HepG2 (cell line): ENCODE measurements around the gene ARHGAP12. TPM values are rescaled to one million over a fixed set of nuclear protein-coding genes. Genes with fewer than 3 reads are reported as not detected.

Source experiments
- CAMTA2 ChIP-seq: sonication (generic); formaldehyde crosslinking; IDR thresholded peaks from 2 replicates; pipeline ENCODE4 v1.4.0; 2020; ENCODE audit warnings: mild to moderate bottlenecking, missing genetic modification reagents, borderline replicate concordance
- ETV5 ChIP-seq: IDR thresholded peaks from 2 replicates; pipeline ENCODE4 v1.6.1; 2018; ENCODE audit warnings: missing biosample characterization, missing genetic modification reagents, inconsistent platforms, borderline replicate concordance
- FOSL2 ChIP-seq: sonication (generic); formaldehyde crosslinking; IDR thresholded peaks from 2 replicates; pipeline ENCODE4 v1.4.0; 2020; ENCODE audit warnings: missing genetic modification reagents
- FOXK1 ChIP-seq: sonication (generic); formaldehyde crosslinking; IDR thresholded peaks from 2 replicates; pipeline ENCODE4 v1.4.0; 2020; ENCODE audit warnings: low read depth, missing genetic modification reagents, borderline replicate concordance
- GATA4 ChIP-seq: sonication (generic); IDR thresholded peaks from 2 replicates; pipeline ENCODE4 v1.6.1; 2016; ENCODE audit warnings: antibody characterized with exemption, low read depth, borderline replicate concordance
- GPN1 ChIP-seq: sonication (generic); formaldehyde crosslinking; IDR thresholded peaks from 2 replicates; pipeline ENCODE4 v1.5.1; 2020; ENCODE audit warnings: missing genetic modification reagents, borderline replicate concordance
- HMGA1 ChIP-seq: sonication (generic); formaldehyde crosslinking; conservative IDR thresholded peaks from 2 replicates; pipeline ENCODE4 v1.4.0; 2020; ENCODE audit warnings: missing genetic modification reagents
- ISL2 ChIP-seq: sonication (generic); formaldehyde crosslinking; IDR thresholded peaks from 2 replicates; pipeline ENCODE4 v1.5.0; 2020; ENCODE audit warnings: missing genetic modification reagents
- JUN ChIP-seq: sonication (generic); formaldehyde crosslinking; IDR thresholded peaks from 2 replicates; pipeline ENCODE4 v1.4.0; 2020; ENCODE audit warnings: mild to moderate bottlenecking, missing genetic modification reagents
- MED13 ChIP-seq: sonication (generic); formaldehyde crosslinking; IDR thresholded peaks from 2 replicates; pipeline ENCODE4 v1.5.0; 2020; ENCODE audit warnings: missing genetic modification reagents
- MEIS1 ChIP-seq: sonication (generic); formaldehyde crosslinking; IDR thresholded peaks from 2 replicates; pipeline ENCODE4 v1.9.0; 2021; ENCODE audit warnings: mild to moderate bottlenecking, missing genetic modification reagents, moderate library complexity, borderline replicate concordance
- MEIS2 ChIP-seq: sonication (generic); formaldehyde crosslinking; IDR thresholded peaks from 2 replicates; pipeline ENCODE4 v1.9.0; 2021; ENCODE audit warnings: mild to moderate bottlenecking, missing genetic modification reagents
- MIXL1 ChIP-seq: IDR thresholded peaks from 2 replicates; pipeline ENCODE4 v1.6.1; 2016
- MYPOP ChIP-seq: sonication (generic); formaldehyde crosslinking; IDR thresholded peaks from 2 replicates; pipeline ENCODE4 v1.8.1; 2023; ENCODE audit warnings: mild to moderate bottlenecking, moderate library complexity, missing genetic modification reagents
- NFE2 ChIP-seq: sonication (generic); formaldehyde crosslinking; IDR thresholded peaks from 2 replicates; pipeline ENCODE4 v1.4.0; 2020; ENCODE audit warnings: missing genetic modification reagents
- RARA ChIP-seq: IDR thresholded peaks from 2 replicates; pipeline ENCODE4 v1.6.1; 2016; ENCODE audit warnings: missing genetic modification reagents, missing compliant biosample characterization
- RFX5 ChIP-seq: IDR thresholded peaks from 2 replicates; pipeline ENCODE4 v1.6.1; 2011; ENCODE audit warnings: low read depth, low read length, improper control_type of control experiment
- SOX13 ChIP-seq, 3 experiments: fragments of 450-650 bp in 1 of 3; sonication (generic) in 1 of 3; formaldehyde crosslinking in 1 of 3; IDR thresholded peaks in 2 of 3; conservative IDR thresholded peaks in 1 of 3; 2 replicates each; pipeline versions ENCODE4 v1.5.0 to v1.6.1; 2016 to 2020; ENCODE audit warnings: antibody characterized with exemption in 1 of 3, mild to moderate bottlenecking in 1 of 3, missing compliant biosample characterization in 1 of 3, missing genetic modification reagents in 1 of 3, moderate library complexity in 1 of 3
- TEAD3 ChIP-seq: optimal IDR thresholded peaks from 2 replicates; pipeline ENCODE3; 2016; ENCODE audit warnings: borderline replicate concordance
- TEF ChIP-seq: sonication (generic); formaldehyde crosslinking; IDR thresholded peaks from 2 replicates; pipeline ENCODE4 v1.5.0; 2020; ENCODE audit warnings: missing genetic modification reagents
- ZNF333 ChIP-seq: sonication (generic); formaldehyde crosslinking; IDR thresholded peaks from 2 replicates; pipeline ENCODE4 v1.4.0; 2020; ENCODE audit warnings: mild to moderate bottlenecking, missing genetic modification reagents, borderline replicate concordance
- ZNF335 ChIP-seq: sonication (generic); formaldehyde crosslinking; IDR thresholded peaks from 2 replicates; pipeline ENCODE4 v1.4.0; 2020; ENCODE audit warnings: missing genetic modification reagents
- ZNF652 ChIP-seq: IDR thresholded peaks from 2 replicates; pipeline ENCODE4 v1.6.1; 2016; ENCODE audit warnings: low read depth, borderline replicate concordance
- ZNF678 ChIP-seq: sonication (generic); formaldehyde crosslinking; IDR thresholded peaks from 2 replicates; pipeline ENCODE4 v1.4.0; 2020; ENCODE audit warnings: mild to moderate bottlenecking, missing genetic modification reagents
- ZNF691 ChIP-seq: sonication (generic); formaldehyde crosslinking; IDR thresholded peaks from 2 replicates; pipeline ENCODE4 v1.4.0; 2020; ENCODE audit warnings: missing genetic modification reagents, low read depth, mild to moderate bottlenecking, borderline replicate concordance
- polyA plus RNA-seq, 8 experiments: library from polyadenylated mRNA; depleted of rRNA in 3 of 8; stranded (reverse) in 7 of 8; unstranded in 1 of 8; fragments of >200 nt; fragmentation: Illumina TruSeq in 4 of 8; extraction: Trizol in 4 of 8; gene quantifications; 2 replicates each; pipeline versions ENCODE4 v1.2.1 to v1.2.3, GENCODE V29; 2011 to 2016; ENCODE audit warnings: low read depth in 4 of 8, missing spikeins in 1 of 8, mixed read lengths in 1 of 8; ENCODE audit not compliant: insufficient read depth in 1 of 8
- total RNA-seq, 5 experiments: library from RNA; depleted of rRNA; stranded (reverse); fragments of >200 nt; fragmentation: Illumina TruSeq; extraction: Trizol; gene quantifications; 2 replicates each; pipeline ENCODE4 v1.2.3, GENCODE V29; 2016; ENCODE audit warnings: low read depth in 1 of 5
- TF ChIP-seq, protein P1 (sequence below): sonication (generic); formaldehyde crosslinking; conservative IDR thresholded peaks from 2 replicates; pipeline ENCODE4 v1.4.0; 2020; ENCODE audit warnings: missing genetic modification reagents
- TF ChIP-seq, protein P2 (sequence below): sonication (generic); formaldehyde crosslinking; IDR thresholded peaks from 2 replicates; pipeline ENCODE4 v1.4.0; 2020; ENCODE audit warnings: mild to moderate bottlenecking, missing genetic modification reagents

The ARHGAP12 gene
- total and polyA plus RNA-seq, 2 of the 13 experiments (the other 11 are each of a cell fraction or from before 2014, with no cell fraction given): 25.0 to 54.6 TPM

- TF ChIP-seq MEIS1 (no peak), FOSL2 (CRISPR knock-in tag) (no peak), MYPOP (no peak), ZNF333 (CRISPR knock-in tag) (no peak), ZNF335 (no peak), MED13 (CRISPR knock-in tag) (no peak), ZNF652 (CRISPR knock-in tag) (no peak), SOX13 (IDR thresholded peaks at IDR 0.05) (no peak), SOX13 (CRISPR knock-in tag; conservative IDR thresholded peaks at IDR 0.05 in 1 of 2, IDR thresholded peaks at IDR 0.05 in 1 of 2) (peak in 1 of 2 experiments; percentile 43; a peak in 1 of 4 replicates), MEIS2 (CRISPR knock-in tag) (no peak), HMGA1 (CRISPR knock-in tag) (no peak), TEF (CRISPR knock-in tag) (no peak), FOXK1 (CRISPR knock-in tag) (peak; percentile 20; the same call in 1 of the 2 replicates), GPN1 (no peak), MIXL1 (CRISPR knock-in tag) (no peak), JUN (no peak), RARA (CRISPR knock-in tag) (peak; percentile 14; the same call in 1 of the 2 replicates), ETV5 (CRISPR knock-in tag) (peak; percentile 43; the same call in 1 of the 2 replicates), NFE2 (no peak), TEAD3 (peak; percentile 28), CAMTA2 (CRISPR knock-in tag) (no peak), ISL2 (CRISPR knock-in tag) (no peak), RFX5 (peak; percentile 87), ZNF678 (CRISPR knock-in tag) (no peak), ZNF691 (CRISPR knock-in tag) (no peak), GATA4 (no peak)
- TF ChIP-seq, protein P1, sequence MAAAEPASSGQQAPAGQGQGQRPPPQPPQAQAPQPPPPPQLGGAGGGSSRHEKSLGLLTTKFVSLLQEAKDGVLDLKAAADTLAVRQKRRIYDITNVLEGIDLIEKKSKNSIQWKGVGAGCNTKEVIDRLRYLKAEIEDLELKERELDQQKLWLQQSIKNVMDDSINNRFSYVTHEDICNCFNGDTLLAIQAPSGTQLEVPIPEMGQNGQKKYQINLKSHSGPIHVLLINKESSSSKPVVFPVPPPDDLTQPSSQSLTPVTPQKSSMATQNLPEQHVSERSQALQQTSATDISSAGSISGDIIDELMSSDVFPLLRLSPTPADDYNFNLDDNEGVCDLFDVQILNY (CRISPR knock-in tag): no peak
- TF ChIP-seq, protein P2, sequence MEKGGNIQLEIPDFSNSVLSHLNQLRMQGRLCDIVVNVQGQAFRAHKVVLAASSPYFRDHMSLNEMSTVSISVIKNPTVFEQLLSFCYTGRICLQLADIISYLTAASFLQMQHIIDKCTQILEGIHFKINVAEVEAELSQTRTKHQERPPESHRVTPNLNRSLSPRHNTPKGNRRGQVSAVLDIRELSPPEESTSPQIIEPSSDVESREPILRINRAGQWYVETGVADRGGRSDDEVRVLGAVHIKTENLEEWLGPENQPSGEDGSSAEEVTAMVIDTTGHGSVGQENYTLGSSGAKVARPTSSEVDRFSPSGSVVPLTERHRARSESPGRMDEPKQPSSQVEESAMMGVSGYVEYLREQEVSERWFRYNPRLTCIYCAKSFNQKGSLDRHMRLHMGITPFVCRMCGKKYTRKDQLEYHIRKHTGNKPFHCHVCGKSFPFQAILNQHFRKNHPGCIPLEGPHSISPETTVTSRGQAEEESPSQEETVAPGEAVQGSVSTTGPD (CRISPR knock-in tag): no peak
These were observed 63.7 kb downstream of the ARHGAP12 start (continued) for GRCh38 chr10:31864834-31865518.
